ES-I3 (cell line): ENCODE results near the gene JAM3.

Source experiments
- H3K36me3 ChIP-seq: 2 replicates; pipeline ENCODE4 v1.6.1; 2013; ENCODE audit warnings: mild to moderate bottlenecking, low read length, control low read depth, moderate library complexity; ENCODE audit not compliant: insufficient read depth
- H3K4me1 ChIP-seq: 2 replicates; pipeline ENCODE4 v1.6.1; 2013; ENCODE audit warnings: mild to moderate bottlenecking, control low read depth, low read length; ENCODE audit not compliant: insufficient read depth
- H3K9ac ChIP-seq: 2 replicates; pipeline ENCODE4 v1.6.1; 2013; ENCODE audit warnings: low read depth, mild to moderate bottlenecking, low read length, moderate library complexity
- H3K9me3 ChIP-seq: 2 replicates; pipeline ENCODE4 v1.6.1; 2013; ENCODE audit warnings: mild to moderate bottlenecking, low read length, moderate library complexity; ENCODE audit not compliant: control insufficient read depth, insufficient read depth

JAM3 gene

GRCh38 chr11:134068829-134069425 is at the start of gene JAM3:
Gene JAM3, plus strand, starts transcription at chr11:134069072. Its CDS starts 12 bp downstream, at chr11:134069084.
- H3K4me1 ChIP-seq, result peaks cover 15% of the 10 kb centered on the region
- peak within 1 kb of the TSS; percentile 84 for H3K9ac ChIP-seq
- H3K36me3 ChIP-seq, result no peaks in the 10 kb centered on the region
- H3K9me3 ChIP-seq, result no peaks in the 10 kb centered on the region

GRCh38 chr11:134019500-134019899 is 49.4 kb upstream of the JAM3 start:
- H3K4me1 ChIP-seq, result no peaks in the 10 kb centered on the region
- no peaks in the 10 kb centered on the region for H3K9me3 ChIP-seq
- H3K9ac ChIP-seq, result no peak overlapping the region
- H3K36me3 ChIP-seq, result no peaks in the 10 kb centered on the region

- H3K9me3 ChIP-seq, result no peaks in the 10 kb centered on the region
Observed at GRCh38 chr11:134020598-134020997, 48.3 kb upstream of the JAM3 start.

GRCh38 chr11:134021326-134021725 is 47.5 kb upstream of the JAM3 start:
- H3K9ac ChIP-seq, result no peak overlapping the region
- H3K36me3 ChIP-seq, result no peaks in the 10 kb centered on the region
- H3K9me3 ChIP-seq, result no peaks in the 10 kb centered on the region
- peaks cover 5% of the 10 kb centered on the region for H3K4me1 ChIP-seq

More at GRCh38 chr11:134020598-134020997, 48.3 kb upstream of the JAM3 start:
- H3K36me3 ChIP-seq, result no peaks in the 10 kb centered on the region
- H3K9ac ChIP-seq, result no peak overlapping the region
- no peaks in the 10 kb centered on the region for H3K4me1 ChIP-seq

- peaks cover 15% of the 10 kb centered on the region for H3K4me1 ChIP-seq
- no peaks in the 10 kb centered on the region for H3K36me3 ChIP-seq
- no peaks in the 10 kb centered on the region for H3K9me3 ChIP-seq
- no peak overlapping the region for H3K9ac ChIP-seq
Observed at GRCh38 chr11:134022748-134023147, 46.1 kb upstream of the JAM3 start.

- H3K4me1 ChIP-seq, result peaks cover 15% of the 10 kb centered on the region
- H3K9ac ChIP-seq, result no peak overlapping the region
- no peaks in the 10 kb centered on the region for H3K36me3 ChIP-seq
- H3K9me3 ChIP-seq, result no peaks in the 10 kb centered on the region
Observed at GRCh38 chr11:134024420-134025081, 44.3 kb upstream of the JAM3 start.

GRCh38 chr11:134025082-134025429 is 43.8 kb upstream of the JAM3 start:
- Histone ChIP-seq H3K9me3 (no peaks in the 10 kb centered on the region), H3K4me1 (peaks cover 15% of the 10 kb centered on the region), H3K9ac (no peak overlapping the region), H3K36me3 (no peaks in the 10 kb centered on the region)

- no peak overlapping the region for H3K9ac ChIP-seq
- H3K4me1 ChIP-seq, result peaks cover 15% of the 10 kb centered on the region
- no peaks in the 10 kb centered on the region for H3K36me3 ChIP-seq
- H3K9me3 ChIP-seq, result no peaks in the 10 kb centered on the region
Observed at GRCh38 chr11:134026655-134027343, 42.1 kb upstream of the JAM3 start.

GRCh38 chr11:134027671-134028070 is 41.2 kb upstream of the JAM3 start:
- Histone ChIP-seq H3K4me1 (peaks cover 15% of the 10 kb centered on the region), H3K9me3 (no peaks in the 10 kb centered on the region), H3K9ac (no peak overlapping the region), H3K36me3 (no peaks in the 10 kb centered on the region)

GRCh38 chr11:134028368-134028920 is 40.4 kb upstream of the JAM3 start:
- Histone ChIP-seq H3K9ac (no peak overlapping the region), H3K9me3 (no peaks in the 10 kb centered on the region), H3K36me3 (no peaks in the 10 kb centered on the region), H3K4me1 (peaks cover 15% of the 10 kb centered on the region)

- Histone ChIP-seq H3K9me3 (no peaks in the 10 kb centered on the region), H3K4me1 (peaks cover 21% of the 10 kb centered on the region), H3K9ac (no peak overlapping the region), H3K36me3 (no peaks in the 10 kb centered on the region)
Observed at GRCh38 chr11:134030853-134031252, 38.0 kb upstream of the JAM3 start.

- no peak overlapping the region for H3K9ac ChIP-seq
- H3K4me1 ChIP-seq, result peaks cover 9% of the 10 kb centered on the region
- H3K36me3 ChIP-seq, result no peaks in the 10 kb centered on the region
- H3K9me3 ChIP-seq, result no peaks in the 10 kb centered on the region
Observed at GRCh38 chr11:134032043-134032442, 36.8 kb upstream of the JAM3 start.

- no peaks in the 10 kb centered on the region for H3K9me3 ChIP-seq
- no peaks in the 10 kb centered on the region for H3K36me3 ChIP-seq
- peaks cover 6% of the 10 kb centered on the region for H3K4me1 ChIP-seq
- H3K9ac ChIP-seq, result no peak overlapping the region
Observed at GRCh38 chr11:134032501-134033091, 36.3 kb upstream of the JAM3 start.

- no peaks in the 10 kb centered on the region for H3K36me3 ChIP-seq
- H3K9ac ChIP-seq, result peak overlapping the region; percentile 2; the same call in 1 of the 2 replicates
- no peaks in the 10 kb centered on the region for H3K9me3 ChIP-seq
- peaks cover 6% of the 10 kb centered on the region for H3K4me1 ChIP-seq
Observed at GRCh38 chr11:134033276-134033675, 35.6 kb upstream of the JAM3 start.
